SK-N-SH treated with all-trans-retinoic acid at 6 μM for 48 hours (cell line): ENCODE measurements around the gene LONRF2.

Experiments
- ATAC-seq: fragments of 200-7000 bp; cut with Tn5 transposase; 3 replicates; pipeline ENCODE4 v1.9.1; 2020; ENCODE audit warnings: mild to moderate bottlenecking, moderate library complexity
- ARNTL ChIP-seq: fragments of 450-650 bp; formaldehyde crosslinking; IDR thresholded peaks from 2 replicates; pipeline ENCODE4 v1.5.0; 2020; ENCODE audit warnings: low read depth, mild to moderate bottlenecking, moderate library complexity, borderline replicate concordance
- BACH2 ChIP-seq: fragments of 250-450 bp; sonication (Bioruptor Pico); IDR thresholded peaks from 2 replicates; pipeline ENCODE4 v1.9.0; 2021; ENCODE audit warnings: mild to moderate bottlenecking, borderline replicate concordance
- CSDC2 ChIP-seq: fragments of 250-450 bp; sonication (Bioruptor Pico); IDR thresholded peaks from 2 replicates; pipeline ENCODE4 v1.5.0; 2020; ENCODE audit warnings: mild to moderate bottlenecking, moderate library complexity
- CSRNP3 ChIP-seq: fragments of 250-450 bp; sonication (Bioruptor Pico); IDR thresholded peaks from 2 replicates; pipeline ENCODE4 v1.5.1; 2021; ENCODE audit warnings: mild to moderate bottlenecking, moderate library complexity
- ESRRG ChIP-seq: fragments of 250-450 bp; sonication (Bioruptor Pico); IDR thresholded peaks from 2 replicates; pipeline ENCODE4 v1.6.1; 2021; ENCODE audit warnings: mild to moderate bottlenecking
- GLIS3 ChIP-seq: fragments of 250-450 bp; sonication (Bioruptor Pico); IDR thresholded peaks from 2 replicates; pipeline ENCODE4 v1.5.0; 2020; ENCODE audit warnings: mild to moderate bottlenecking, moderate library complexity
- ISL1 ChIP-seq: fragments of 250-450 bp; sonication (Bioruptor Pico); IDR thresholded peaks from 2 replicates; pipeline ENCODE4 v2.1.2; 2022; ENCODE audit warnings: mild to moderate bottlenecking, moderate library complexity
- OSR1 ChIP-seq: fragments of 250-450 bp; sonication (Bioruptor Pico); IDR thresholded peaks from 2 replicates; pipeline ENCODE4 v1.8.0; 2022; ENCODE audit warnings: moderate library complexity, mild to moderate bottlenecking, inconsistent platforms
- PATZ1 ChIP-seq: fragments of 250-450 bp; sonication (Bioruptor Pico); IDR thresholded peaks from 2 replicates; pipeline ENCODE4 v1.8.0; 2020; ENCODE audit warnings: mild to moderate bottlenecking, moderate library complexity, borderline replicate concordance
- PPARA ChIP-seq: fragments of 250-450 bp; sonication (Bioruptor Pico); IDR thresholded peaks from 2 replicates; pipeline ENCODE4 v1.5.0; 2020; ENCODE audit warnings: mild to moderate bottlenecking, borderline replicate concordance
- RARB ChIP-seq: fragments of 250-450 bp; sonication (Bioruptor Pico); IDR thresholded peaks from 2 replicates; pipeline ENCODE4 v1.8.0; 2021; ENCODE audit warnings: mild to moderate bottlenecking, moderate library complexity
- SNAI2 ChIP-seq: fragments of 250-450 bp; sonication (Bioruptor Pico); IDR thresholded peaks from 2 replicates; pipeline ENCODE4 v1.5.0; 2020; ENCODE audit warnings: mild to moderate bottlenecking, moderate library complexity
- TCF4 ChIP-seq: fragments of 250-450 bp; sonication (Bioruptor Pico); IDR thresholded peaks from 2 replicates; pipeline ENCODE4 v1.8.0; 2021; ENCODE audit warnings: mild to moderate bottlenecking, moderate library complexity, borderline replicate concordance
- TOX ChIP-seq: fragments of 250-450 bp; sonication (Bioruptor Pico); IDR thresholded peaks from 2 replicates; pipeline ENCODE4 v1.8.0; 2021; ENCODE audit warnings: mild to moderate bottlenecking, moderate library complexity, borderline replicate concordance
- TSHZ2 ChIP-seq: fragments of 250-450 bp; sonication (Bioruptor Pico); IDR thresholded peaks from 2 replicates; pipeline ENCODE4 v1.5.0; 2020; ENCODE audit warnings: mild to moderate bottlenecking, moderate library complexity
- ZC3H10 ChIP-seq: fragments of 250-450 bp; sonication (Bioruptor Pico); IDR thresholded peaks from 2 replicates; pipeline ENCODE4 v1.5.1; 2021; ENCODE audit warnings: mild to moderate bottlenecking, moderate library complexity
- ZFP3 ChIP-seq: fragments of 250-450 bp; sonication (Bioruptor Pico); IDR thresholded peaks from 2 replicates; pipeline ENCODE4 v1.5.0; 2020; ENCODE audit warnings: mild to moderate bottlenecking, moderate library complexity
- ZFP30 ChIP-seq: fragments of 450-650 bp; formaldehyde crosslinking; IDR thresholded peaks from 2 replicates; pipeline ENCODE4 v1.5.0; 2022; ENCODE audit warnings: mild to moderate bottlenecking, moderate library complexity
- ZNF565 ChIP-seq: fragments of 450-650 bp; formaldehyde crosslinking; conservative IDR thresholded peaks from 2 replicates; pipeline ENCODE4 v1.5.0; 2020; ENCODE audit warnings: low read depth, mild to moderate bottlenecking, moderate library complexity
- ZNF70 ChIP-seq: fragments of 450-650 bp; formaldehyde crosslinking; IDR thresholded peaks from 2 replicates; pipeline ENCODE4 v1.5.0; 2020; ENCODE audit warnings: mild to moderate bottlenecking, moderate library complexity
- ZNF8 ChIP-seq: fragments of 450-650 bp; formaldehyde crosslinking; IDR thresholded peaks from 2 replicates; pipeline ENCODE4 v1.5.0; 2020; ENCODE audit warnings: mild to moderate bottlenecking, moderate library complexity
- TF ChIP-seq, protein P1 (sequence below): fragments of 250-450 bp; sonication (Bioruptor Pico); IDR thresholded peaks from 2 replicates; pipeline ENCODE4 v1.8.0; 2021; ENCODE audit warnings: low read depth, mild to moderate bottlenecking, moderate library complexity, borderline replicate concordance
- TF ChIP-seq, protein P2 (sequence below): fragments of 250-450 bp; sonication (Bioruptor Pico); IDR thresholded peaks from 2 replicates; pipeline ENCODE4 v1.5.1; 2020; ENCODE audit warnings: low read depth, mild to moderate bottlenecking, moderate library complexity

Gene LONRF2

DNA sequence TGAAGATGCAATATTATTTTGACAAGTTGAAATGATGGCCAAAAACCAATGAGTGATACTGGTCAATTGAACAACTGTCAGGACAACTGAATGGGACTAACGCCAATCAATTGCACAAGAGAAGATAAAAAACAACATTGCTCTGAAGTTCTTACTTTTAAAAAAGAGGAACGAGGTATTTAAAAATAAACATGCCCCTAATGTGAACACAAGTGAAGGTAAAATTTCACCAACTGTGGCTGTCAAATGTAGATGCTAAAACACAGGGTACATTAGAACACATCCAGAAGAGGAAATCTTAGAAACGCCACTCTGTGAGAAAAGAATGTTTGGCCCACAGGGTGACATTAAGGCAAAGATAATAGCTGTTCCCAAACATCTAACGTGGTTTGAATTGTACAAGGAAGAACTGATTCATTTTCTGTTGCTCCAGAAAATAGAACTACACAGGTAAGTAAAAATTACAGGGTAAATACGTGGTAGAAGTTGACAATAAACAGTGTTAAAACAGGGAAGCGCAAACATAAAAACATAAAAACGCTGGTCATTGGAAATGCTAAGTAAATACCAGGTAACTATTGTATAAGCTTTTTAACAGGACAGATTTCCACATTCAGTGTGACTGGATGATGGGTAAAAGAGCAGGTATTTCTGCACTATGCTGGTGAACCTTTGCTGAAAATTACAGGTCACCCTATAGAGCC is 20.3 kb downstream of the LONRF2 start:
- TF ChIP-seq RARB (CRISPR knock-in tag), result no peak
- no peak for TF ChIP-seq TOX (CRISPR knock-in tag)
- TF ChIP-seq CSDC2 (CRISPR knock-in tag), result no peak
- TF ChIP-seq TSHZ2 (CRISPR knock-in tag), result no peak
- no peak for TF ChIP-seq ZNF70
- no peak for TF ChIP-seq ZNF8
- no peak for TF ChIP-seq ISL1 (CRISPR knock-in tag)
- TF ChIP-seq PPARA (CRISPR knock-in tag), result no peak
- no peak for TF ChIP-seq ZNF565 (CRISPR knock-in tag)
- no peak for TF ChIP-seq ESRRG (CRISPR knock-in tag)
- TF ChIP-seq TCF4 (CRISPR knock-in tag), result no peak
- TF ChIP-seq GLIS3 (CRISPR knock-in tag), result no peak
- TF ChIP-seq CSRNP3 (CRISPR knock-in tag), result no peak
- TF ChIP-seq, protein P1, sequence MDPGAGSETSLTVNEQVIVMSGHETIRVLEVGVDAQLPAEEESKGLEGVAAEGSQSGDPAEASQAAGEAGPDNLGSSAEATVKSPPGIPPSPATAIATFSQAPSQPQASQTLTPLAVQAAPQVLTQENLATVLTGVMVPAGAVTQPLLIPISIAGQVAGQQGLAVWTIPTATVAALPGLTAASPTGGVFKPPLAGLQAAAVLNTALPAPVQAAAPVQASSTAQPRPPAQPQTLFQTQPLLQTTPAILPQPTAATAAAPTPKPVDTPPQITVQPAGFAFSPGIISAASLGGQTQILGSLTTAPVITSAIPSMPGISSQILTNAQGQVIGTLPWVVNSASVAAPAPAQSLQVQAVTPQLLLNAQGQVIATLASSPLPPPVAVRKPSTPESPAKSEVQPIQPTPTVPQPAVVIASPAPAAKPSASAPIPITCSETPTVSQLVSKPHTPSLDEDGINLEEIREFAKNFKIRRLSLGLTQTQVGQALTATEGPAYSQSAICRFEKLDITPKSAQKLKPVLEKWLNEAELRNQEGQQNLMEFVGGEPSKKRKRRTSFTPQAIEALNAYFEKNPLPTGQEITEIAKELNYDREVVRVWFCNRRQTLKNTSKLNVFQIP (CRISPR knock-in tag), result no peak
- no peak for TF ChIP-seq ZFP3
- no peak for TF ChIP-seq ARNTL (CRISPR knock-in tag)
- no peak for TF ChIP-seq SNAI2 (CRISPR knock-in tag)
- TF ChIP-seq, protein P2, sequence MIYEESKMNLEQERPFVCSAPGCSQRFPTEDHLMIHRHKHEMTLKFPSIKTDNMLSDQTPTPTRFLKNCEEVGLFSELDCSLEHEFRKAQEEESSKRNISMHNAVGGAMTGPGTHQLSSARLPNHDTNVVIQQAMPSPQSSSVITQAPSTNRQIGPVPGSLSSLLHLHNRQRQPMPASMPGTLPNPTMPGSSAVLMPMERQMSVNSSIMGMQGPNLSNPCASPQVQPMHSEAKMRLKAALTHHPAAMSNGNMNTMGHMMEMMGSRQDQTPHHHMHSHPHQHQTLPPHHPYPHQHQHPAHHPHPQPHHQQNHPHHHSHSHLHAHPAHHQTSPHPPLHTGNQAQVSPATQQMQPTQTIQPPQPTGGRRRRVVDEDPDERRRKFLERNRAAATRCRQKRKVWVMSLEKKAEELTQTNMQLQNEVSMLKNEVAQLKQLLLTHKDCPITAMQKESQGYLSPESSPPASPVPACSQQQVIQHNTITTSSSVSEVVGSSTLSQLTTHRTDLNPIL, result no peak
- TF ChIP-seq PATZ1, result no peak
- no peak for ATAC-seq

GRCh38 chr2:100299548-100299947 is 22.8 kb downstream of the LONRF2 start:
- ATAC-seq, result no peak; the same call in 2 of the 3 replicates
- TF ChIP-seq ZC3H10 (no peak), OSR1 (no peak), TSHZ2 (CRISPR knock-in tag) (no peak), ZFP3 (no peak), TOX (CRISPR knock-in tag) (no peak), ISL1 (CRISPR knock-in tag) (no peak), BACH2 (CRISPR knock-in tag) (no peak), SNAI2 (CRISPR knock-in tag) (no peak), GLIS3 (CRISPR knock-in tag) (no peak), PPARA (CRISPR knock-in tag) (no peak), ZFP30 (CRISPR knock-in tag) (no peak), ZNF8 (no peak), ZNF70 (no peak)
